DOHH2 (cell line): ENCODE measurements around the gene CCBE1.

Experiments used
- CTCF ChIP-seq: fragments of 200-600 bp; sonication (generic); IDR thresholded peaks from one replicate; pipeline ENCODE4 v1.5.1; 2014; ENCODE audit warnings: antibody characterized with exemption, mild to moderate bottlenecking, low read depth, low read length; ENCODE audit not compliant: poor library complexity, severe bottlenecking
- EZH2phosphoT487 ChIP-seq: fragments of 200-600 bp; sonication (generic); IDR thresholded peaks from 2 replicates; pipeline ENCODE4 v1.6.1; 2017; ENCODE audit warnings: borderline replicate concordance, mild to moderate bottlenecking, antibody characterized with exemption, low read length, moderate library complexity, mixed read lengths

- TF ChIP-seq CTCF = no peak
- no peak for TF ChIP-seq EZH2phosphoT487
Observed at GRCh38 chr18:59451073-59451472, 246.2 kb downstream of the CCBE1 start.
